CD4-positive, alpha-beta T cell treated with Interferon gamma for 1 hour (primary cell): ENCODE measurements around the gene SYT15.
"Not testable (repeated sequence)": the region's sequence is repeated elsewhere in the genome, so short reads cannot be mapped to it uniquely, and the experiment has no call there.

Experiments used
- DNase-seq: peaks from one replicate; pipeline ENCODE4 v3.0.0-alpha.2; 2020

SYT15 gene

DNA sequence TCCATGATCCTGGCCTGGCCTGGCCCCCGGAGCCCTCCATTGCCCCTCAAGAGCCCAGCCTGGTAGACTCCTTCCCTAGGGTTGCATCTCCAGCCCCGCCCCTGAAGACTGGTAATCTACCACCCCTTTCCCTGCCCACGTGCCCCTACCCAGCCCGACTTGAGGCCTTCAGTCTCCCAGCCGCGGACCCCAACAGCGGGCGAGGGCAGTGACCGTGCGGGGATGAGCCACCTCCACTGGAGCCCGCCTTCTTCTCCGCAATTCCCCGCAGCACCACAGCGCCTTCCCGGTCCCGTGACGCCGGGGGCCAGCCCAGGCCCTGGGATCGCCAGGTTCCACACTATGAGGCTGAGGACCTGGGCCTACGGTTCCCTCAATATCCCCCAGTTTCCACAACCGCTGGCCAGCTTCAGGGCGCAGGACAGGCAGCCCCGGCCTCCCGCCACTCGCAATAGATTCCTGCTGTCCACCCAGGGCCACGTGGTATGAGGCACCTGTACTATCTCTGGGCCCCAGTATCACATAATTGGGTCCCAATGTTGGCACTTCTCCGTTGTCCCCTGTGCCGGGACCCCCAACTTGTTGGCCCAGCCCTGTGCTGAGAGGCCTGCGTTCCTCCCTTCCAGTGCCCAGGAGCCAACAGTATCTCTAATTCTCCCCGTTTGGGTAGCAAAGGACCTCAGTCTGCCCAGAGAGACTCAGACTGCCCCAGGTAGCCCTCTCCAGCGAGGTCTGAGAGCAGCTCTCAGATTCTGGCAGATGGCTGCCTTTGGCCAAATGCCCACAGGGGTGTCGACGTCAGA, 21.4 kb upstream of the SYT15 start:
- DNase-seq = peak; percentile 0

DNA sequence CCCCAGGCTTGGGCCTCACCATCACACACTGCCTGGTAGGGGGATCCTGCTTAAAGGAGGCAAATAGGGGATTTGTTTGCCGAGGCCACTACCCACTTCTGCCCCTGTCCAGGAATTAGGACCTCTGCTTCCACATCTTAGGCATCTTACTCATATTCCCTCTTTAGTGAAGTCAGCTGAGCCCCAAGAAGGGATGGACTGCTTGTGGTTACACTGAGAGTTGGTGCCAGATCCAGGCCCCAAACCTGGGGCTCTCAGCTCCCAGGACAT, 20.9 kb upstream of the SYT15 start:
- no peak for DNase-seq

DNA sequence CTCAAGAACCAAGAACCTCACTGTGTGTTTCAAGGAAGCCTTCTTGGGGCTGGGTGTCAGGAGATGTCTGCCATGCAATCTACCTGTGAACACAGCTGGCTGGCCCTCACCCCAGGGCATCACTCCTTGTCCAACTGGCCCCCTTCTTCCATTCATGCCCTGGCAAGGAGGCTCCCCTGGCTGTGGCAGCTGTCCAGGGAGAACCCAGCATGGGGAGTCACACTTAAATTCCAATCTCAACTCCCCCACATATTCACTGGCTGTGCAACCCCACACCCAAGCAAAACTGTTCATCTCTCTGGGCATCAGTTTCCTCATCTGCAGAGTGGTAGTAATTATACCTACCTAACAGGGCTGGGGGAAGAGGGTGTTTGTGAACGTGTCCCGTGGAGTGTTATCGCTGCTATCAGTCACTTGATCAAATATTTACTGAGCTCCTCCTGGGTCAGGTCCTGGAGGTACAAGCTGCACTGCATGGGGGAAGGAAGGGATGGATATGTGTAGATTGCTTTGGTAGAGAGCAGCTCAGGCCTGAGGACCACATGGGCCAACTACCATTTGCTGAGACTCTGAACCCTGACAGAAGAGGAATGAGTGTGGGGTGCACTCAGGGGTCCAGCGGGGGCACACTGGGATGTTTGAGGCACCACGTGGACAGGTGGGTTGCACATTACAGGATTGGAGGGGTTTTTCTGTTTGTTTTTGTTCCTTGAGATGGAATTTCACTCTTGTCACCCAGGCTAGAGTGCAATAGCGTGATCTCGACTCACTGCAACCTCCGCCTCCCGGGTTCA, 20.3 kb upstream of the SYT15 start:
- no peak for DNase-seq

DNA sequence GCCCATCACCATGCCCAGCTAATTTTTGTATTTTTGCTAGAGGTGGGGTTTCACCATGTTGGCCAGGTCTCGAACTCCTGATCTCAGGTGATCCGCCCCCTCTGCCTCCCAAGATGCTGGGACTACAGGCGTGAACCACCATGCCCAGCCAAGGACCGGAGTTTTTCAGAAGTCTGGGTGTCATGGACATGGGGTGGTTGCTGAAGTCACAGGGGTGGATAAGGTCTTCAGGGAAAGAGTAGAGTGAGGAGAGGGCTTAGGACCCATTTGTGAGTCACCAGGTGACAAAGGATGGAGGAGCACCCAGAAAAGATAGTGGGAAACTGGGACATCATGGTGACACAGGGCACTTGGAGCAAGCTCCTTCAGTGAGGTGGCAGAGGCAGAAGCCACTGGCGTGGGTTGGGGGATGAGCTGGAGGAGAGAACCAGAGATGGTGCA, 19.7 kb upstream of the SYT15 start:
- DNase-seq = peak; percentile 0

DNA sequence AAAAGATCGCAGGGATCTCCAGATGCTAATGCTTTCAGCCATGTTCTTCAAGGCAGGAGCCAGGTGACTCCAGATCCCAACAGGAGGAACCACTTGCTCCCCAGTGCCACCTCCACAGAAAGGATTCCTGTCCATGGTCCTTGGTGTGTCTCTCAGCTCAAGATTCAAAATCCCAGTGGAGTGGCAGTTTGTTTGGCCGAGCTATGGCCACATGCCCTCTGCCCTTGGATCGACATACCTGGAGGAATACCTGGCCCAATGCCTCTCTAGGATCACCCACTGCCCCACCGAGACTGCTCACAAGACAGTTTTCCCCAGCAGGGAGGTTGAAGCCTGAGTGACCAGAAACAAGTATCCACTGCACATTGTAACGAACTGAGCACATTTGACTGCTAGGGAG, 18.5 kb upstream of the SYT15 start:
- DNase-seq = peak; percentile 1

DNA sequence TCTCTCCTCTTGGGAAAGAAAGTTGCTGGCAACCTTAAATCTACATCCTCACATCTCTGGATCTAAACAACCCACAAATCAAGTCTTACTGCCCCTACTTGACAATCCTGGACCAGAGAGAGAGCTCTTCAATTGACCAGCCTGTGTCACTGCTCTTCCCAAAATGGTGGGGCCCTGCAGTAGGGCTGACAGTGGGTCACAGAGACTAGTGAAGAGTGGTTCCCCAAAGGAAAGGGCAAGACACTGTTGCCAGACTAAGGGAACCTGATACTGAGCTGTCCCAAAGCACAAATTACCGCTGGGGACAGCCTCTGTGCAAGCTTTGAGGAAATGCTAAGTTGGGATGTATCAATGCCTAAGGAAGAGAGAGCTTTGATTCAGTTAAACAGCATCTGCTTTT, 18.0 kb upstream of the SYT15 start:
- peak; percentile 0 for DNase-seq

DNA sequence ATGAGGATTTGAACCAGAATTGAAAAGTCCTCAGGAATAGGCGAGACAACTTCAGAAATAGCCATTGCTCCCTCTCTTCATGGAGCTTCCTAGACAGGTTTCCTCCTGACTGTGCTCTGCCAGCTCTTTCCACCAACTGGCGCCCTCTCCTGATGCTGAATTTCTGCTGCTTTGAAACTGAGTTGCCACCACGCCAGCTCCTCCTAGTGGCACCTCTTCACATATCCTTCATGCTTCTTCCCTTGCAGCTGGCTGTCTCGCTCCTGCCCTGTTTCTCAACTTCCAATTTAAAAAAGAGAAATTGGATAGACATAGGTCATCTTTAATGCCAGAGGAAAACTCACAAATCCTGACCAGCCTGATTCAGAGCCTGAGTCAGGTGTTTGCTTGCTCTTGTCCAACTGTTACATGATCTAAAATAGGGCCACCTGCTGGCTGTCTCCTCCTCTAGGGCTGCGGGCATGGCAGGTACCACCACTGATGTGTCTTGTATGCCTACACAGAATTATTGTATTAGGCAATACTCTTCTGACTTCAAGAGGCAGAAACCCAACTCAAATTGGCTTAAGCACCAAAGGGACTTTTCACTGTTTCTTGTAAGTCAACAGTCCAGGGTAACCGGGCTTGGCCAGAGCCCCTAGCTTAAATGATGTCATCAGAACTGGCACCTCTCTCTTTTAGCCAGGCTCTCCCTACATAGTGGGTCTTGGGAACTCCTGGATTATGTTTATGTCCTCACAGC, 13.2 kb upstream of the SYT15 start:
- peak; percentile 48 for DNase-seq

DNA sequence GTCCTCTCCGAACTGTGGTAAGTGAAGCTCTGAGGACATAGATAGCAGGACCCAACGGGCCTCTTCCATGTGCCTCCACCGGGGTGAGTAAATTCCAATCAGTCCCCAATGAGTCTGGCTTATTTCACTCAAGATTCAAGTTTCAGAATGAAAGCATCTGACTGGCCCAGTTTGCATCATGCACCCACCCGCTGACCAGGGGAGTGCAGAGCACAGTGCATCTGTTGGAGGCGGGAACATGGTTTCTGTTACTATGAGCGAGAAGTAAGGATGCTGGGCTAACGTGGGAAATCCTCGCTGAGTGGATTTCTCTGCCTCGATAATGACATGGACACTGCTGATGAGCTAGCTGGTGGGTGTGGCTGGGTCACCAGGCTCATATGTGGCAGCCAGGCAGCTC, 11.8 kb upstream of the SYT15 start:
- not testable (repeated sequence) for DNase-seq

DNA sequence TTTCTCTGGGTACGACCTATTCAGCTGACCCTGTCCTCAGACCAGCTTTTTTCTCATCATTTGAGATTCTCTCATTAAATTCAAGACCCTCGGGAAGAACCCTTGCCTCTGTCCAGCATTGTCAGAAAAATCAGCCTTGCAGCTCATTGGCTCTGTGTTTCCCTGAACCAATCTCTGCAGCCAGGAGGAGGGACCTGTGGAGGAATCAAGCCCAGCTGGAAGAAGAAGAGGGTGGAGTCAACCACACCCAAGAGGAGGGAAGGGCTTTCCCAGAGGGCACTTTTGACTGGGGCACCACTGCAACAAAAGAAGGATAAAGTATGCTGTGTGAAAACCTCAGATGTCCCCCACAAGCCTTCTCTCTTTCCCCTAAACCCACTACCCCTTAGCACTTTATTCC, 8.3 kb upstream of the SYT15 start:
- not testable (repeated sequence) for DNase-seq

DNA sequence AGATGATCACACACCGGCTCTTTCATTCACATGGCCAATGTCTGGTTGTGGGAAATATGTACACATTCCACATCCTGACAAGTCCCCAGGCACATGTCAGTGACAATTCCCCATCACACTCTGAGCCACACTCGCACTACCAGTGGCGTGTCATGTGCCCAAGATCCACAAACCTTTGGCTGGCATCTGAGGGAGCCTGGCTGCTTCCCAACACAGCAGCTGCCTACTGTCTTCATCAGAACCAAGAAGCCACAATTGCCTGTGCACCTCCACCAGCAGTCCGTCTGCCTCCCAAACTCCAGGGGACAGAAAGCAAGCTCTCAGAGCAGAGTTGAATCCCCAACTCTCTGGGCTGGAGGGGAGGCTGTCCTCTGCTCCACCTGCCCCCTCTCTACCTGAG, 6.2 kb upstream of the SYT15 start:
- DNase-seq = not testable (repeated sequence)

DNA sequence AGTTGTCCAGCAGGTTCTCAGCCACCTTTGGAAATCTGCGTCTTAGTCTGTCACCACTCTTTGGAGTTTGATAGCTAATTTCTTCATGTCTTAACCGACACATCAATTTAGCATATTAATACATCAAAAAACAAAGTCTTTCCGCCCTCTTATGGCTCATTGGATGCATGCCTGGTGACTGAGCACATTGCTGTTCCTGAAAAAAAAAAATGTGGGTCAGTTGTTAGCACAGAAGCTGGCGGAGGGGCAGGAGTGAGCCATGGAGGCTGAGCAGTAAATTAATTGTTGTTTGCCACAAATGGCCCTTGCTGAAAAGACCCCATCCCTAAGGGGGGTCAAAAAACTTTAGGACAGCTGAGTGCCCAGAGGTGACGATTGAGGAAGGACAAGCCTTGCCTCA, 5.6 kb upstream of the SYT15 start:
- DNase-seq = not testable (repeated sequence)

DNA sequence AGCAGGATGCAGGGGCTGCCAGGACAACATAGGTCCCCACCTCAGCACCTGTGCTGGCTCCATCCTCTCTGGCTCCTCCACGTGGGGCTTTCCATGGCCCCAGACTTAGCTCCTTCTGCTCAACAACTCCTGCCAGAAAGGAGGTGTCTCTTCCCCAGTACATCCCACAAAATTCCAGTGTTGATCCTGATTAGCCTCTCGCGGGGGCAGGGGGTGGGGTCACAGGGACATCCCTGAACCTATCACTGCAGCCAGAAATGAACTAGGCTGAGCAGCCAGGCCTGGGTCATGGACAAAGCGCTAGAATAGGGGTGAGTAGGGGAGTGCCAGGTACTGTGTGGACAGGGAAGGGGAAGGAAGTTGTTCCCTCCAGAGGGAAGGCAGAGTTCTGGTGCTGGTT, 5.0 kb upstream of the SYT15 start:
- DNase-seq = not testable (repeated sequence)

DNA sequence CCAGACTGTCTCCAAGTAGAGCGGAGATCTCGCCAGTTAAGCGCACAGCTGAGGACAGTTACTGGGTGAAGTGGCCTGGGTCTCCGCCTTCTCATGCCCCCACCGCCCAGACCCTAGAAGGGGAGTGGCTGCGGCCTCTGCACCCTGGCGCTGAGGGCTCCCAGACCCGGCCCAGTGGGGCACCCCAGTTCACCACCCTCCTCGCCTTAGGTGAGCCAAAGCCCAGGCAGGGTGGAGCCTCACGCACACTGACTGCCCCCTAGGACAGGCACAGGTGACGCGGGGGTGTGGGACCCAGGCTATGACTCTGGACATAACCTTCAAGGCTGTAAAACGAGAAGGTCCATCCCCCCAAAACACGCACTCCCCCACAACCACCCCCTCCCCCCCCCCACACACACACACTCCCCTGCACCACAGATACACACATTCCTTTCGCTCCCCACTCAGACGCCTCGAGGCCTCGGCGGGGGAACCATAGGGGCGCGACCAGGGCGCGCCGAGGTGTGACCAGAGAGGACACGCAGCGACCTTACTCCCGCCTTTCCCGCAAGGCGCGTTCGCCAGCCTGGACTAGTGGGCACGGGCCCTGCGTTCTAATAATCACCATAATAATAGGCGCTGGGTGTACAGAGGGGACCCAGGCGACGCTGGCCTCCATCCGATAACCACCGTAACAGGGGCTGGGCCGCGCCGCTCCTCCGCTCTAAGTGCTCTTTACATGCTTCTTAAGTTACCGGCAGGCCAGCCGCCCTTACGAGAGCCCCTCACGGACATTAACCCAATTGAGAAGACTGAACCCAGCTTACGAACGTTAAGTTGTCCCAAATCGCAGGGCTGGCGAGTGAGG, 1.1 kb upstream of the SYT15 start:
- DNase-seq = not testable (repeated sequence)

DNA sequence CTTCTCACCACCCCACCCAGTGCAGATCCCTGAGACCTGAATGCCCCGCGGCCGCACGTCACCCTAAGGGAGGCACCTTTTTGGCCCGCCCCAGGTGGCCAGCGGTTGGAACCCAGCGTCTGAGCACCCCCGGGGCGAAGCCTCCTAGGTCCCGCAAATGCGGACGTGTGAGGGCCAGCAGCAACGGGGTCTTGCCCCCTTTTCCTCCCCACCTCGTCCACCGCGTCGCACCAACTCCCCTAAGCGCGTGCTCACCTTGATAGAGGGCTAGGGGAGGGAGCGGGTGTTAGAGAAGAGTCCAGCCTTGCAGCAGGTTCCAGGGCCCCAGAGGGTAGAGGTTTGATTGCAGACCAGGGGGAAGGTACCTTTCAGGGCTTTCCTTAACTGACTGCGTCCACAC, 450 bp downstream of the SYT15 start:
- not testable (repeated sequence) for DNase-seq

DNA sequence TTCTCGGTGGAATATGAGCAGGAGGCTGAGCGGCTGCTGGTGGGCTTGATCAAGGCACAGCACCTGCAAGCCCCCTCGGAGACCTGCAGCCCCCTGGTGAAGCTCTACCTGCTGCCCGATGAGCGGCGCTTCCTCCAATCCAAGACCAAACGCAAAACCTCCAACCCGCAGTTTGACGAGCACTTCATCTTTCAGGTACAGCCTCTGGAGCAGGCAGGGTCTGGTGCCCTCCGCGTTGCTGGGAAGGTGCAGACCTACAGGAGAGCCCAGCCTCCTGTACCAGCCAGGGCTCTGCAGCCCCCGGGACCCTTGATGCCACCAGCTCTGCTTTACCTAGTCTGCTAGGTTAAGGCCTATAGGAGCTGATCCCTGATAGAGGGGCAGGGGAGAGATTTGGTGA, 3.1 kb downstream of the SYT15 start:
- DNase-seq = not testable (repeated sequence)

DNA sequence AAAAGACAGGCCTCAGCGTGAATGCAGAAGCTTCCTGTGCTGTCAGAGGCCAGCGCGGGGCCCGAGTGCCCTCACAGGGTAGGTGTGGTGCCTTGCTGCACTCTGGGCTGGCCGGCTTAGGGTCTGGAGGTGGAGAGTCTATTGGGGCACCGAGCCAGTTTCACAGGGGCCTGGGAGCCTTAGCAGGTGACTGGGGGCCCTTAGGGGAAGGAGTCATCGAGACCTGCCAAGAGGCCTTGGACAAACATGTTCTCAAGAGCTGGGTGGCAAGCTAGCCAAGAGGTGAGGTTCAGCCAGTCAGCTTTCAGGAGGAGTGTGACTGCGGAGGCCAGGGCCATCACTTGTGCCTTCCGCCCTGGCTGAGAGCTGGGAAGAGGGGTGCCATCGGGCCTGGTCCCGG, 3.6 kb downstream of the SYT15 start:
- not testable (repeated sequence) for DNase-seq

DNA sequence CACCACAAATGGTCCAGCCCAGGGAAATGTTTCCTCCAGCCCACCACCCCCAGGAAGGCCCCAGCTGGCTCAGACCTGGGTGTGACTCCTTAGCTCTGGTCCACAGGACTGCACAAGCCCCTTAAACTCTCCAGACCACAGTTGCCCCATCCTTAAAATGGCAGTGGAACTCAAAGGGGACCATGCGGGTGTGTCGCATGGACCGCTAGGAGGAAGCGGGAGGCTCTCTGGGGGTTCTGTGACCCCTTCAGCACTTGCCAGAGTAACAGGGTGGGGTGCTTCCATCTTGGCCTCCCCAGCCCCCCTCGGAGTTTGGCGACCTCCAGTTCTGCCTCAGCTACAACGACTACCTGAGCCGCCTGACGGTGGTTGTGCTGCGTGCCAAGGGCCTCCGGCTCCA, 5.3 kb downstream of the SYT15 start:
- not testable (repeated sequence) for DNase-seq

DNA sequence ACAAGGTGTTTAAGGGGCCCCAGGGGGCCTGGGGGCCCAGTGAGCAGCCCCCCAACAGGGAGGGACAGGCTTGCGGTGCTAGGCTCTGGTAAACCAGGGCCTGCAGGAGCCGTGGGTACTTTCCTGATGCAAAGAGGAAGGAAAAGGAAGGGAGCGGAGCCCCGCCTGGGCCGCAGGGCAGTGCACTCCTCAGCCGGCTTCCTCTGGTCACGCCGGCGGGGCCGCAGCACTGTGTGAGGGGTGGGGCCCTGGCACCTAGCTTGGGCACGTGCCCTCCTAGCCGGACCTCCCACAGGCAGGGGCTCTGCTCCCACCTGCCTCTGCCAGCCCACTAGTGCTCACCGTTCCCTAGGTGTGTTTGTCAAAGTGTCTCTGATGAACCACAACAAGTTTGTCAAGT, 6.3 kb downstream of the SYT15 start:
- not testable (repeated sequence) for DNase-seq

DNA sequence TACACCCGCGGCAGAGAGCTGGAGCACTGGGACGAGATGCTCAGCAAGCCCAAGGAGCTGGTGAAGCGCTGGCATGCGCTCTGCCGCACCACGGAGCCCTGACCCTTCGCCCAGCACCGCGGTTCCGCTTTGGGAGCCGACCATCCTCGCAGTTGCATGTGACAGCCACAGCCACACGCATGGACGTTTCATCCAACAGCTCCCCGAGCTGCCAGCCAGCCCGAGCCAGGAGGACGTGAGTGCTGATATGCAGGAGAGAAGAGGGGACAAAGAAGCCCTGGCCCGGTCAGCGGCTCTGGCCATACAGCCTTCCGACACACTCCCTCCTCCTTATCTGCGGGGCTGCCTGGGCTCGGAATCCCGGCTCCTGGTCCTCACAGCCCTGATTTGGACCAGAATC, 8.6 kb downstream of the SYT15 start:
- not testable (repeated sequence) for DNase-seq

DNA sequence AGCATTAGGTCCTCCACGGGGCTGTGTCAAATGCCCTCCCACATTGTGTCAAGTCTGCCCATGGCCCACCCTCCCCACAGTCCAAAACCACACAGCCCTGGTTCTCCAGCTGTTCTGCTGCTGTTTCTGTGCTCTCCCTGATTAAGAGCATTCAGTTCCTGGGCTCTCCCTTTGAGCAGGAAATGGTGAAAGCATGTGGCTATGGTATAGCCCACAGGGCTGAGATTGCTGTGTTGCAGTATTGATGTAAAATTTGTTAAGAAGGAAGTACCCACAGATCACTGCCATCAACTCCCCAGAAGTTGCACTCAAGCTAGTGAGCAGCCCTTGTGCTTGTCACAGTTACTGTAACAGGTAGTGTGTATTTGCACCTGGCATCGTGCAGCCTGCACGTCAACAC, 9.3 kb downstream of the SYT15 start:
- not testable (repeated sequence) for DNase-seq

DNA sequence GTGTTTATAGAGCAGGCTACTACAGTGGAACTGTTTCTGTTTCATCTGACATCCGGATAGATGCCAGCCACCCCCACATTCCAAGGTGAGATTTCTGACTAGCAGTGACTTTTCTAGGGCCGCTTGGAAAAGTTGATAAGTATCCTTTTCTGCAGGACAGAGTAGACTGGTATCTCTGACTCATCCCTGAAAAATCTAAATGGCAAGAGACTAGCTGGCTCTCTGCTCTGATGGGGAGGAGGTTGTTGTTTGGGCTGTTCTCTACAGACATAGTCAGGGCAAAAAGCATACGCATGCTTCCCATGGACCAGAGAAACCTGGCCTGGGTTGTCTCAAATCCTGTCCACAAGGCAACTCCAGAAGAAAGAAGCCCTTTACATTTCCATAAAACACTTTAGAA, 10.7 kb downstream of the SYT15 start:
- DNase-seq = not testable (repeated sequence)

DNA sequence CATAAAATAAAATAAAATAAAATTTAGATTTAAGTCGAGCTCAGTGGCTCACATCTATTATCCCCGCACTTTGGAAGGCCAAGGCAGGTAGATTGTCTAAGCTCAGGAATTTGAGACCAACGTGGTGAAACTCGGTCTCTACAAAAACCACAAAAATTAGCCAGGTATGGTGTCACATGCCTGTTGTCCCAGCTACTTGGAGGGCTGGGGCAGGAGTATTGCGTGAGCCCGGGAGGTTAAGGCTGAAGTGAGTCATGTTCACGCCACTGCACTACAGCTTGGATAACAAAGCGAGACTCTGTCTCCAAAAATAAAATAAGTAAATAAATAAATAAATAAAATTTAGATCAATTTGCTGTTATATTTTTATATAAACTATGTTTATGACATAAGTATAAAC, 12.1 kb downstream of the SYT15 start:
- DNase-seq = not testable (repeated sequence)

DNA sequence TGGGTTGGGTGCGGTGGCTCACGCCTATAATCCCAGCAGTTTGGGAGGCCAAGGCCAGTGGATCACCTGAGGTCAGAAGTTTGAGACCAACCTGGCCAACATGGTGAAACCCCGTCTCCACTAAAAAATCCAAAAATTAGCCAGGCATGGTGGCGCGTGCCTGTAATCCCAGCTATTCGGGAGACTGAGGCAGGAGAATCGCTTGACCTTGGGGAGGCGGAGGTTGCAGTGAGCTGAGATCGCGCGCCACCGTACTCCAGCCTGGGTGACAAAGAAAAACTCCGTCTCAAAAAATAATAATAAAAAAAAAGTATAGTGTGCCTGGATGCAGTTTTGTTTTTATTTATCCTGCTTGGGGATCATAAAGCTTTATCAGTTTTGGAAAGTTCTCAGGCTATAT, 14.4 kb downstream of the SYT15 start:
- not testable (repeated sequence) for DNase-seq
